Spleen (tissue), 3 donors: ENCODE data around the gene IGF2R.

ENCODE experiments used
- POLR2A ChIP-seq, 3 donors: fragments of 450-650 bp; IDR thresholded peaks; one replicate each; pipeline ENCODE4 v1.5.1; 2017; ENCODE audit warnings: antibody characterized with exemption in 3 of 3, mild to moderate bottlenecking in 1 of 3
- POLR2AphosphoS5 ChIP-seq, 3 donors: sonication (generic); formaldehyde crosslinking; IDR thresholded peaks; one replicate each; pipeline ENCODE4 v1.5.1; 2017; ENCODE audit warnings: antibody characterized with exemption in 3 of 3

GRCh38 chr6:159970659-159971063 lies 1.8 kb downstream of the IGF2R start:
- no peak for TF ChIP-seq POLR2A (IDR thresholded peaks at IDR 0.05)
- no peak for TF ChIP-seq POLR2AphosphoS5 (IDR thresholded peaks at IDR 0.05)
